Pons (tissue), 1 donor: ENCODE results near the gene SEZ6L.

ENCODE experiments used
- DNase-seq: peaks from one replicate; pipeline ENCODE4 v3.0.0-alpha.2; 2016; ENCODE audit warnings: low spot score

The SEZ6L gene

GRCh38 chr22:26169315-26170111, at the start of gene SEZ6L:
TSS of gene SEZ6L (plus strand) at chr22:26169462. CDS start at chr22:26169670, 208 bp downstream.
- DNase-seq, result no peak

- no peak for DNase-seq
Observed at GRCh38 chr22:26122920-26123468, 46.3 kb upstream of the SEZ6L start.

GRCh38 chr22:26124991-26125725, 44.1 kb upstream of the SEZ6L start:
- no peak for DNase-seq

GRCh38 chr22:26127126-26127525, 42.1 kb upstream of the SEZ6L start:
- peak; percentile 3 for DNase-seq

GRCh38 chr22:26127556-26127955, 41.7 kb upstream of the SEZ6L start:
- DNase-seq, result no peak

GRCh38 chr22:26131589-26132154, 37.6 kb upstream of the SEZ6L start:
- DNase-seq, result no peak

- no peak for DNase-seq
Observed at GRCh38 chr22:26134654-26135330, 34.5 kb upstream of the SEZ6L start.

GRCh38 chr22:26135806-26136205, 33.5 kb upstream of the SEZ6L start:
- no peak for DNase-seq

GRCh38 chr22:26139310-26139709, 30.0 kb upstream of the SEZ6L start:
- peak; percentile 56 for DNase-seq

- no peak for DNase-seq
Observed at GRCh38 chr22:26141831-26142230, 27.4 kb upstream of the SEZ6L start.

GRCh38 chr22:26143806-26144325, 25.4 kb upstream of the SEZ6L start:
- DNase-seq, result no peak

- no peak for DNase-seq
Observed at GRCh38 chr22:26159886-26160285, 9.4 kb upstream of the SEZ6L start.

GRCh38 chr22:26161746-26162145, 7.5 kb upstream of the SEZ6L start:
- DNase-seq, result no peak

- DNase-seq, result no peak
Observed at GRCh38 chr22:26162926-26163325, 6.3 kb upstream of the SEZ6L start.

- no peak for DNase-seq
Observed at GRCh38 chr22:26164174-26164573, 5.1 kb upstream of the SEZ6L start.

GRCh38 chr22:26168330-26168851, 871 bp upstream of the SEZ6L start:
- DNase-seq, result peak; percentile 32

- peak; percentile 23 for DNase-seq
Observed at GRCh38 chr22:26168939-26169314, 335 bp upstream of the SEZ6L start.

- no peak for DNase-seq
Observed at GRCh38 chr22:26170112-26170492, 840 bp downstream of the SEZ6L start.

GRCh38 chr22:26170795-26171580, 1.7 kb downstream of the SEZ6L start:
- no peak for DNase-seq

GRCh38 chr22:26172389-26172990, 3.2 kb downstream of the SEZ6L start:
- DNase-seq, result peak; percentile 56
